A673 (cell line): ENCODE measurements around the gene RAP1GAP. TPM values are rescaled to one million over a fixed set of nuclear protein-coding genes. Genes with fewer than 3 reads are reported as not detected.

ENCODE experiments used
- BruUV-seq: library from RNA; stranded (reverse); fragments of 400-500 nt; replicated peaks from 2 replicates; lab custom pipeline; 2021; lab: Mats Ljungman, UMichigan
- CTCF ChIA-PET: fragments of 300-600 bp; sonication (Branson Sonifier 250); formaldehyde crosslinking; loops from one replicate; lab custom pipeline; 2022; ENCODE audit warnings: antibody characterized with exemption; lab: Charles Lee
- POLR2A ChIA-PET: fragments of 300-600 bp; sonication (Branson Sonifier 250); formaldehyde crosslinking; loops from one replicate; lab custom pipeline; 2022; ENCODE audit warnings: antibody characterized with exemption; ENCODE audit not compliant: low non-redundant PET; lab: Charles Lee
- DNase-seq: peaks from one replicate; pipeline ENCODE4 v3.0.0-alpha.2; 2015; ENCODE audit warnings: low spot score
- H3K27ac ChIP-seq: fragments of 200-600 bp; sonication (generic); 2 replicates; pipeline ENCODE4 v1.5.1; 2016; ENCODE audit warnings: mixed run types, low read depth, mild to moderate bottlenecking, mixed read lengths, antibody characterized with exemption, low read length; ENCODE audit not compliant: poor library complexity, severe bottlenecking
- H3K27me3 ChIP-seq: fragments of 200-600 bp; sonication (generic); replicated peaks from 2 replicates; pipeline ENCODE4 v1.6.1; 2017; ENCODE audit warnings: mixed run types, low read depth, mild to moderate bottlenecking, mixed read lengths, antibody characterized with exemption, low read length; ENCODE audit not compliant: insufficient read depth, poor library complexity
- H3K36me3 ChIP-seq: fragments of 200-600 bp; sonication (generic); 2 replicates; pipeline ENCODE4 v1.6.1; 2016; ENCODE audit warnings: mixed run types, mild to moderate bottlenecking, mixed read lengths, antibody characterized with exemption, low read length; ENCODE audit not compliant: insufficient read depth, poor library complexity, severe bottlenecking
- H3K4me1 ChIP-seq: fragments of 200-600 bp; sonication (generic); 2 replicates; pipeline ENCODE4 v1.6.1; 2017; ENCODE audit warnings: mixed run types, mild to moderate bottlenecking, mixed read lengths, antibody characterized with exemption, low read length; ENCODE audit not compliant: insufficient read depth, poor library complexity, severe bottlenecking
- H3K4me3 ChIP-seq: fragments of 200-600 bp; sonication (generic); 2 replicates; pipeline ENCODE4 v1.5.1; 2016; ENCODE audit warnings: low read depth, mixed run types, mild to moderate bottlenecking, mixed read lengths, low read length; ENCODE audit not compliant: poor library complexity, severe bottlenecking
- H3K9me3 ChIP-seq: fragments of 200-600 bp; sonication (generic); 2 replicates; pipeline ENCODE4 v1.6.1; 2016; ENCODE audit warnings: mixed run types, low read depth, mild to moderate bottlenecking, mixed read lengths, antibody characterized with exemption, low read length; ENCODE audit not compliant: poor library complexity, severe bottlenecking
- EZH2 ChIP-seq: fragments of 200-600 bp; sonication (generic); IDR thresholded peaks from 2 replicates; pipeline ENCODE4 v1.6.1; 2017; ENCODE audit warnings: borderline replicate concordance, low read depth, mild to moderate bottlenecking, mixed read lengths, antibody characterized with exemption, low read length; ENCODE audit not compliant: poor library complexity, severe bottlenecking
- intact Hi-C: fragments of 100-400 bp; cut with micrococcal nuclease; formaldehyde crosslinking; loops from one replicate; pipeline ENCODE4 v1.10.0; 2022; ENCODE audit not compliant: unreplicated experiment
- total RNA-seq: library from RNA; stranded (reverse); gene quantifications from 2 replicates; pipeline ENCODE4 v1.2.3, GENCODE V29; 2021
- TF ChIP-seq, protein P1 (sequence below): fragments of 300-800, 200-600 bp; sonication (generic); conservative IDR thresholded peaks from 2 replicates; pipeline ENCODE4 v1.5.1; 2017; ENCODE audit warnings: low read depth, mild to moderate bottlenecking, antibody characterized with exemption, low read length, moderate library complexity, mixed read lengths

RAP1GAP gene
- total RNA-seq, 1 experiment from 2014 or later = 37.7 TPM

GRCh38 chr1:21625390-21626190 lies 43.6 kb downstream of the RAP1GAP start:
- POLR2A ChIA-PET = no interaction called here

GRCh38 chr1:21624571-21625389 lies 44.4 kb downstream of the RAP1GAP start:
- Histone ChIP-seq H3K9me3 (no peaks in the 10 kb centered on the region), H3K36me3 (peaks cover 6% of the 10 kb centered on the region), H3K4me1 (peaks cover 48% of the 10 kb centered on the region), H3K27ac (peak overlapping the region; percentile 64), H3K4me3 (no peak overlapping the region), H3K27me3 (no peaks in the 10 kb centered on the region)
- BruUV-seq = no TSS peak
- ChIA-PET CTCF (no interaction called here), POLR2A (no interaction called here)
- DNase-seq = peak; percentile 71
- TF ChIP-seq, protein P1, sequence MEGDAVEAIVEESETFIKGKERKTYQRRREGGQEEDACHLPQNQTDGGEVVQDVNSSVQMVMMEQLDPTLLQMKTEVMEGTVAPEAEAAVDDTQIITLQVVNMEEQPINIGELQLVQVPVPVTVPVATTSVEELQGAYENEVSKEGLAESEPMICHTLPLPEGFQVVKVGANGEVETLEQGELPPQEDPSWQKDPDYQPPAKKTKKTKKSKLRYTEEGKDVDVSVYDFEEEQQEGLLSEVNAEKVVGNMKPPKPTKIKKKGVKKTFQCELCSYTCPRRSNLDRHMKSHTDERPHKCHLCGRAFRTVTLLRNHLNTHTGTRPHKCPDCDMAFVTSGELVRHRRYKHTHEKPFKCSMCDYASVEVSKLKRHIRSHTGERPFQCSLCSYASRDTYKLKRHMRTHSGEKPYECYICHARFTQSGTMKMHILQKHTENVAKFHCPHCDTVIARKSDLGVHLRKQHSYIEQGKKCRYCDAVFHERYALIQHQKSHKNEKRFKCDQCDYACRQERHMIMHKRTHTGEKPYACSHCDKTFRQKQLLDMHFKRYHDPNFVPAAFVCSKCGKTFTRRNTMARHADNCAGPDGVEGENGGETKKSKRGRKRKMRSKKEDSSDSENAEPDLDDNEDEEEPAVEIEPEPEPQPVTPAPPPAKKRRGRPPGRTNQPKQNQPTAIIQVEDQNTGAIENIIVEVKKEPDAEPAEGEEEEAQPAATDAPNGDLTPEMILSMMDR = no peak
- no peak for TF ChIP-seq EZH2
- intact Hi-C loops = no loop called here

More at GRCh38 chr1:21625390-21626190, 43.6 kb downstream of the RAP1GAP start:
- Histone ChIP-seq H3K27ac (no peak overlapping the region), H3K4me3 (no peak overlapping the region), H3K9me3 (no peaks in the 10 kb centered on the region), H3K27me3 (no peaks in the 10 kb centered on the region), H3K36me3 (peaks cover 6% of the 10 kb centered on the region), H3K4me1 (peaks cover 41% of the 10 kb centered on the region)
- CTCF ChIA-PET = no interaction called here
- intact Hi-C loops = no loop called here
- TF ChIP-seq EZH2 = no peak
- TF ChIP-seq, protein P1 = no peak
- no peak for DNase-seq
- no TSS peak for BruUV-seq

- no peak for TF ChIP-seq EZH2
- TF ChIP-seq, protein P1 = no peak
- POLR2A ChIA-PET = no interaction called here
- Histone ChIP-seq H3K9me3 (no peaks in the 10 kb centered on the region), H3K4me1 (peaks cover 59% of the 10 kb centered on the region), H3K4me3 (no peak overlapping the region), H3K27me3 (no peaks in the 10 kb centered on the region), H3K27ac (peak overlapping the region; percentile 64), H3K36me3 (peaks cover 6% of the 10 kb centered on the region)
- CTCF ChIA-PET = no interaction called here
- intact Hi-C loops = no loop called here
- no peak for DNase-seq
- no TSS peak for BruUV-seq
Measured at GRCh38 chr1:21623410-21623961, 45.7 kb downstream of the RAP1GAP start.
